ELF-1 (cell line): ENCODE measurements around the gene EME2.
A peak's percentile ranks its signal among the peaks of the same experiment; 100 is the strongest.

Experiments used
- DNase-seq: peaks from one replicate; pipeline ENCODE4 v3.0.0-alpha.2; 2016; ENCODE audit warnings: low read depth, low spot score

EME2 gene

GRCh38 chr16:1778200-1779179, 5.9 kb downstream of the EME2 start:
- no peak for DNase-seq

- DNase-seq, result no peak
Observed at GRCh38 chr16:1779234-1779701, 6.7 kb downstream of the EME2 start.

- DNase-seq, result no peak
Observed at GRCh38 chr16:1779741-1780676, 7.4 kb downstream of the EME2 start.

GRCh38 chr16:1780677-1781072, 8.1 kb downstream of the EME2 start:
- DNase-seq, result no peak

- no peak for DNase-seq
Observed at GRCh38 chr16:1781254-1781653, 8.6 kb downstream of the EME2 start.

GRCh38 chr16:1781758-1782407, 9.3 kb downstream of the EME2 start:
- peak; percentile 46 for DNase-seq

- DNase-seq, result peak; percentile 100
Observed at GRCh38 chr16:1782408-1783264, 10.0 kb downstream of the EME2 start, which contains the start of the genes NUBP2 and SPSB3. TSS of gene NUBP2 (plus strand) at chr16:1782960. CDS start at chr16:1783021, 61 bp downstream. TSS of gene SPSB3 (minus strand) at chr16:1782571. CDS start at chr16:1781483, 1,088 bp downstream.

- no peak for DNase-seq
Observed at GRCh38 chr16:1784977-1785845, 12.6 kb downstream of the EME2 start.

GRCh38 chr16:1785846-1786170, 13.2 kb downstream of the EME2 start:
- no peak for DNase-seq

- no peak for DNase-seq
Observed at GRCh38 chr16:1786242-1787055, 13.8 kb downstream of the EME2 start.

- no peak for DNase-seq
Observed at GRCh38 chr16:1787056-1787321, 14.4 kb downstream of the EME2 start.

GRCh38 chr16:1787322-1788094, 14.9 kb downstream of the EME2 start:
- no peak for DNase-seq

GRCh38 chr16:1788095-1788707, 15.6 kb downstream of the EME2 start:
- DNase-seq, result no peak

GRCh38 chr16:1788708-1789100, 16.1 kb downstream of the EME2 start:
- peak; percentile 48 for DNase-seq

GRCh38 chr16:1789643-1790045, 17.0 kb downstream of the EME2 start:
- DNase-seq, result no peak

GRCh38 chr16:1790261-1790610, 17.6 kb downstream of the EME2 start:
- DNase-seq, result no peak

- DNase-seq, result no peak
Observed at GRCh38 chr16:1790611-1791255, 18.1 kb downstream of the EME2 start.
